ENCODE results near the gene ZNF396. TPM values are rescaled to one million over a fixed set of nuclear protein-coding genes. Genes with fewer than 3 reads are reported as not detected.

Gene ZNF396
- total RNA-seq, 6 experiments from 2014 or later: 0.62 to 1.9 (median 1.5) TPM

DNA sequence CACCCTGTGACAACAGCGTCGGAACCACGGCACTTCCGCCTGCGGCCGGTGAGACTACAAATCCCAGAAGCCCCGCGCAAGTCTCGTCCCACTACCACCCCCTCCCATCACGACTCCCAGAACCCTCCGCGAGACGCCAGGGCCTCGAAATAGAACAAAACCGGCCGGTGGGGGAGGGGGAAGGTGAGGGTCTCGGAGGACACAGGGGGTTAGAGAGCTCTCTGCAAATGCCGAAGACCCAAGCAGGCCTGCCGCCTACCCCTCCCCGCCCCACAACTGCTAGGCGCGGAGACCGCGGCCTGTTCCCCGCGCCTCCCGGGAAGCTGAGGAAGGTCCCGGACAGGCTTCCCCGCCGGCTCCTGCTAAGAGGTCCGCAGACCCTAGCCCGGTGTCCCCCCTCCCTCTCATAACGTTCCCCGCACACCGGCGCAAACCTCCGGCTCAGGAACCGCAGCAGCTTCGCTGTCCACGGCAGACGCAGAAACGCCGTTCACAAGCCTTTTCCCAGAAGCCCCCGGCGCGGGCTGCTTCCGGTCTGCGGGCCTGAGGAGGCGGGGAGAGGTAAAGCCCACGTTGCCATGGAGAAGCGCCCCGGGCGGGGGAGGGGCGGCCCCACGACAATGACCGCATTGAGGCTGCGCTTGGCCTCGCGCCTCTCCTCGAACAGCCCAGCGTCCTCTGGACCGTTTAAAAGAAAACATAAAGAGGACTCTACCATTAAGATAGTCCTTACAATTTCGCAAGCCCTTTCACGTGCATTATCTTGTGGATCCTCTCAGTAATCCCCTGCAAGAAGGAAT lies 33.0 kb downstream of the ZNF396 start, which contains the start of gene ZNF24:
Gene ZNF24, minus strand, starts transcription at position 485 of the 800 bp plus-strand sequence. CDS start 3,770 bp downstream, outside the sequence.
- H3K4me3 ChIP-seq: peak within 1 kb of the TSS; percentile 79 to 92 (median 88)
- peak; percentile 90 to 95 (median 92) for ATAC-seq
- peak within 1 kb of the TSS; percentile 98 to 99 (median 98) for H3K27ac ChIP-seq
- DNase-seq: peak; percentile 97 to 99 (median 99)
- H3K27me3 ChIP-seq: no peaks in the 10 kb centered on the region
- intact Hi-C loops (cut with DNase I): loop anchor here in 1 of 2 donors (10.0 kb wide), 1 partner anchor 99 kb away; the partner anchor contains the start of gene ZNF397
- H3K9me3 ChIP-seq: no peaks in the 10 kb centered on the region
- peaks cover 0 to 17% (median 0%) of the 10 kb centered on the region in 4 donors for H3K4me1 ChIP-seq
- peak; percentile 90 for TF ChIP-seq POLR2A (IDR thresholded peaks at IDR 0.05)
- TF ChIP-seq, protein P1, sequence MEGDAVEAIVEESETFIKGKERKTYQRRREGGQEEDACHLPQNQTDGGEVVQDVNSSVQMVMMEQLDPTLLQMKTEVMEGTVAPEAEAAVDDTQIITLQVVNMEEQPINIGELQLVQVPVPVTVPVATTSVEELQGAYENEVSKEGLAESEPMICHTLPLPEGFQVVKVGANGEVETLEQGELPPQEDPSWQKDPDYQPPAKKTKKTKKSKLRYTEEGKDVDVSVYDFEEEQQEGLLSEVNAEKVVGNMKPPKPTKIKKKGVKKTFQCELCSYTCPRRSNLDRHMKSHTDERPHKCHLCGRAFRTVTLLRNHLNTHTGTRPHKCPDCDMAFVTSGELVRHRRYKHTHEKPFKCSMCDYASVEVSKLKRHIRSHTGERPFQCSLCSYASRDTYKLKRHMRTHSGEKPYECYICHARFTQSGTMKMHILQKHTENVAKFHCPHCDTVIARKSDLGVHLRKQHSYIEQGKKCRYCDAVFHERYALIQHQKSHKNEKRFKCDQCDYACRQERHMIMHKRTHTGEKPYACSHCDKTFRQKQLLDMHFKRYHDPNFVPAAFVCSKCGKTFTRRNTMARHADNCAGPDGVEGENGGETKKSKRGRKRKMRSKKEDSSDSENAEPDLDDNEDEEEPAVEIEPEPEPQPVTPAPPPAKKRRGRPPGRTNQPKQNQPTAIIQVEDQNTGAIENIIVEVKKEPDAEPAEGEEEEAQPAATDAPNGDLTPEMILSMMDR (IDR thresholded peaks at IDR 0.05): no peak
- peaks cover 0 to 13% (median 9%) of the 10 kb centered on the region in 4 donors for H3K36me3 ChIP-seq
- under 1% methylated on average over 25 of the region's 64 CpGs for WGBS (ENCODE audit: insufficient coverage, low coverage, low lambda C conversion rate, missing lambda C conversion rate)

DNA sequence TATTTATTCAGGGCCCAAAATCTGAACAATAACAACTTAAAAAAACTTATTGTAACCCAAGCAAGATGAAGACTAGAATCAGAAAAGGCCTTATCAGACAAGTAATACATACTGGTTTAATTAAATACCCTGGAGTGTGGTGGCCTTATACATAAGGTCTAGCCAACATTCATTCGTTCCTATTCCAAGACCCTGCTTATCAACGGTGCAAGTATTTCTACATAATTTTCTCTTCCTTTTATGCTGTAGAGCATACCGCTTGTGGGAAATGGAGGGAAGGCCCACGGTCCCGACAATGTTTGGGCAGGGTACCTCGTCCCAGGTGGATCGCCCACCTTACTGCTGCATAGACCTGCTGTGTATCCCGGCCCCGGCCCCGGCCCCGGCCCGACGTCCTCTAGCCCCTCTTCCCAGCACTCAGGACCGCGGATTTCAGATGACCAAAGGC lies 33.6 kb downstream of the ZNF396 start:
- TF ChIP-seq, protein P1 (IDR thresholded peaks at IDR 0.05): no peak
- no peak for TF ChIP-seq POLR2A (IDR thresholded peaks at IDR 0.05)
- Histone ChIP-seq H3K27ac (peak overlapping the region; percentile 98 to 99 (median 98)), H3K27me3 (no peaks in the 10 kb centered on the region), H3K4me3 (peak overlapping the region; percentile 79 to 92 (median 88)), H3K4me1 (peaks cover 0 to 24% (median 0%) of the 10 kb centered on the region in 4 donors), H3K9me3 (no peaks in the 10 kb centered on the region), H3K36me3 (peaks cover 0 to 19% (median 15%) of the 10 kb centered on the region in 4 donors)
- no peak for DNase-seq
- no peak for ATAC-seq
- intact Hi-C loops (cut with DNase I): loop anchor here in 1 of 2 donors (10.0 kb wide), 1 partner anchor 99 kb away; the partner anchor contains the start of gene ZNF397
- 0% methylated on average over 10 of the region's 15 CpGs for WGBS (ENCODE audit: insufficient coverage, low coverage, low lambda C conversion rate, missing lambda C conversion rate)

DNA sequence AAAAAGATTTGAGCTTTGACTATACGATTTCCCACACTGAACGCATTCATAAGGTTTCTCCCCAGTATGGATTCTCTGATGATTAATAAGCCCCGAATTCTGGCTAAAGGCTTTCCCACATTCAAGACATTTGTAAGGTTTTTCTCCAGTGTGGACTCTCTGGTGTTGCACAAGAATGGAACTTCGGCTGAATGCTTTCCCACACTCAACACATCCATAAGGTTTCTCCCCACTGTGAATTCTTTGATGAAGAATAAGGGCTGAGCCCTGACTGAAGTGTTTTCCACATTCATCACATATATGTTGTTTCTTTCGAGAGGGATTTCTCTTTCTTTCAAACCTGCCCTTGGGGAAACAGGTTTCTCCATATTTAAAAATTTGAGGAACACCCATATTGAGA lies 39.9 kb downstream of the ZNF396 start:
- no peak for DNase-seq
- H3K27ac ChIP-seq: no peak overlapping the region
- peaks cover 0 to 71% (median 43%) of the 10 kb centered on the region in 4 donors for H3K36me3 ChIP-seq
- no peak for TF ChIP-seq POLR2A (IDR thresholded peaks at IDR 0.05)
- TF ChIP-seq, protein P1 (IDR thresholded peaks at IDR 0.05): no peak
- H3K4me3 ChIP-seq: no peak overlapping the region
- H3K4me1 ChIP-seq: peaks cover 0 to 11% (median 0%) of the 10 kb centered on the region in 4 donors
- 89% methylated on average over 5 of the region's 5 CpGs for WGBS (ENCODE audit: insufficient coverage, low coverage, low lambda C conversion rate, missing lambda C conversion rate)
- H3K9me3 ChIP-seq: no peaks in the 10 kb centered on the region
- intact Hi-C loops (cut with DNase I): loop anchor here in 1 of 2 donors (10.0 kb wide), 1 partner anchor 82 kb away; no protein-coding TSS in a partner anchor
- H3K27me3 ChIP-seq: no peaks in the 10 kb centered on the region
- ATAC-seq: no peak

DNA sequence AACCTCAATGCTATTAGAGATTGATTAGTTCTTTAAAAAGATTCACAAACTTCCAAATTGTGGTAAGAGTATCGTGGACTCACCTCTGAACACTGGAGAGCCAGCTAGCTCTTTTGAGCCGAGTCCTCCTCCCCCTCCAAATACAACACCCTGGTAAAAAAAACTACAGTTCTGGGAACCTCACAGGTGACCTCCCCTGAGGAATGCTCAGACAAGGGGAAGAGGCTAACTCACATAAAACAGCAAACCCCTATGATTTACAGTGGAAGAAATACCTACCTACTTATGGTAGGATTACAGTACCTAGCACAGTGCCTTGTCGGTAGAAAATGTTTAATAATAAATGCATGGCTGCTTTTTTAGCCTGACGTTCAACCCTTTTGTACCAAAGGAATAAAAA lies 41.3 kb downstream of the ZNF396 start:
- peaks cover 0 to 75% (median 43%) of the 10 kb centered on the region in 4 donors for H3K36me3 ChIP-seq
- no peak for DNase-seq
- peaks cover 0 to 10% (median 0%) of the 10 kb centered on the region in 4 donors for H3K4me1 ChIP-seq
- H3K9me3 ChIP-seq: no peaks in the 10 kb centered on the region
- no peak overlapping the region for H3K4me3 ChIP-seq
- no peaks in the 10 kb centered on the region for H3K27me3 ChIP-seq
- TF ChIP-seq, protein P1 (IDR thresholded peaks at IDR 0.05): no peak
- no peak for TF ChIP-seq POLR2A (IDR thresholded peaks at IDR 0.05)
- intact Hi-C loops (cut with DNase I): loop anchor here in 1 of 2 donors (10.0 kb wide), 1 partner anchor 81 kb away; no protein-coding TSS in a partner anchor
- no peak overlapping the region for H3K27ac ChIP-seq
- ATAC-seq: no peak
- whole genome bisulfite sequencing (ENCODE audit: insufficient coverage, low coverage, low lambda C conversion rate, missing lambda C conversion rate): 90% methylated on average over 4 of the region's 4 CpGs
